RKO (cell line): ENCODE measurements around the gene RNF113B.

Experiments used
- DNase-seq: peaks from one replicate; pipeline ENCODE4 v3.0.0-alpha.2; 2016; ENCODE audit warnings: low spot score

RNF113B gene

GRCh38 chr13:98176777-98177608 is at the start of gene RNF113B:
RNF113B (minus strand) TSS chr13:98177269; CDS start chr13:98177236, 33 bp downstream.
- DNase-seq = no peak

GRCh38 chr13:98226496-98226895 is 49.4 kb upstream of the RNF113B start:
- DNase-seq = no peak

- no peak for DNase-seq
Observed at GRCh38 chr13:98225036-98225940, 48.2 kb upstream of the RNF113B start.

GRCh38 chr13:98224557-98224956 is 47.5 kb upstream of the RNF113B start:
- DNase-seq = no peak

GRCh38 chr13:98223741-98224140 is 46.7 kb upstream of the RNF113B start:
- no peak for DNase-seq

GRCh38 chr13:98222816-98223215 is 45.7 kb upstream of the RNF113B start:
- no peak for DNase-seq

GRCh38 chr13:98222081-98222554 is 45.0 kb upstream of the RNF113B start:
- DNase-seq = no peak

GRCh38 chr13:98221234-98221633 is 44.2 kb upstream of the RNF113B start:
- no peak for DNase-seq

GRCh38 chr13:98220271-98220791 is 43.3 kb upstream of the RNF113B start:
- no peak for DNase-seq

- DNase-seq = no peak
Observed at GRCh38 chr13:98219685-98220084, 42.6 kb upstream of the RNF113B start.

- no peak for DNase-seq
Observed at GRCh38 chr13:98217597-98217996, 40.5 kb upstream of the RNF113B start.

- DNase-seq = no peak
Observed at GRCh38 chr13:98216711-98217285, 39.7 kb upstream of the RNF113B start.

GRCh38 chr13:98216135-98216565 is 39.1 kb upstream of the RNF113B start:
- DNase-seq = peak; percentile 50

GRCh38 chr13:98215508-98215907 is 38.4 kb upstream of the RNF113B start:
- no peak for DNase-seq

- no peak for DNase-seq
Observed at GRCh38 chr13:98214707-98215106, 37.6 kb upstream of the RNF113B start.

GRCh38 chr13:98214008-98214643 is 37.1 kb upstream of the RNF113B start:
- no peak for DNase-seq

- no peak for DNase-seq
Observed at GRCh38 chr13:98213354-98213753, 36.3 kb upstream of the RNF113B start.

GRCh38 chr13:98212763-98213162 is 35.7 kb upstream of the RNF113B start:
- no peak for DNase-seq

GRCh38 chr13:98208606-98209005 is 31.5 kb upstream of the RNF113B start:
- DNase-seq = no peak

GRCh38 chr13:98207416-98207815 is 30.3 kb upstream of the RNF113B start:
- no peak for DNase-seq

- DNase-seq = no peak
Observed at GRCh38 chr13:98206946-98207345, 29.9 kb upstream of the RNF113B start.

GRCh38 chr13:98204546-98204945 is 27.5 kb upstream of the RNF113B start:
- DNase-seq = no peak
